Caco-2 (cell line): ENCODE measurements around the gene C16orf95. TPM values are rescaled to one million over a fixed set of nuclear protein-coding genes. Genes with fewer than 3 reads are reported as not detected.
A peak's percentile ranks its signal among the peaks of the same experiment; 100 is the strongest.

Experiments used
- BruUV-seq: library from RNA; stranded (reverse); fragments of 400-500 nt; replicated peaks from 2 replicates; lab custom pipeline; 2021; lab: Mats Ljungman, UMichigan
- CTCF ChIA-PET: fragments of 300-600 bp; sonication (Branson Sonifier 250); formaldehyde crosslinking; loops from one replicate; lab custom pipeline; 2022; ENCODE audit warnings: antibody characterized with exemption; lab: Charles Lee
- POLR2A ChIA-PET: fragments of 300-600 bp; sonication (Branson Sonifier 250); formaldehyde crosslinking; loops from one replicate; lab custom pipeline; 2022; ENCODE audit warnings: antibody characterized with exemption; lab: Charles Lee
- DNase-seq, 2 experiments: peaks; one replicate each; pipeline versions ENCODE4 v3.0.0 to v3.0.0-alpha.2; 2020 to 2022
- H3K27me3 ChIP-seq: replicated peaks from 2 replicates; pipeline ENCODE4 v1.6.0; 2011; ENCODE audit warnings: low read length; ENCODE audit not compliant: control insufficient read depth, insufficient read depth
- H3K36me3 ChIP-seq: 2 replicates; pipeline ENCODE4 v1.5.1; 2011; ENCODE audit warnings: low read length; ENCODE audit not compliant: control insufficient read depth, insufficient read depth
- H3K4me1 ChIP-seq: fragments of 250-450 bp; sonication (Bioruptor Pico); 2 replicates; pipeline ENCODE4 v1.5.1; 2020; ENCODE audit warnings: mild to moderate bottlenecking
- H3K4me3 ChIP-seq: 2 replicates; pipeline ENCODE4 v1.5.1; 2011; ENCODE audit warnings: low read depth, mild to moderate bottlenecking, control low read depth, low read length
- H3K9me3 ChIP-seq: fragments of 250-450 bp; sonication (Bioruptor Pico); 2 replicates; pipeline ENCODE4 v1.5.1; 2020; ENCODE audit warnings: mild to moderate bottlenecking, moderate library complexity
- H3K27ac Mint-ChIP-seq: one replicate; pipeline ENCODE4 v1.8.0; 2022; ENCODE audit warnings: mixed read lengths; ENCODE audit not compliant: unreplicated experiment
- H3K27me3 Mint-ChIP-seq: one replicate; pipeline ENCODE4 v1.8.0; 2022; ENCODE audit warnings: mixed read lengths; ENCODE audit not compliant: insufficient read depth, unreplicated experiment
- H3K36me3 Mint-ChIP-seq: one replicate; pipeline ENCODE4 v1.8.0; 2022; ENCODE audit warnings: mild to moderate bottlenecking, mixed read lengths; ENCODE audit not compliant: insufficient read depth, unreplicated experiment
- H3K4me1 Mint-ChIP-seq: one replicate; pipeline ENCODE4 v1.8.0; 2022; ENCODE audit warnings: low read depth, mixed read lengths; ENCODE audit not compliant: unreplicated experiment
- H3K4me3 Mint-ChIP-seq: one replicate; pipeline ENCODE4 v1.8.0; 2022; ENCODE audit warnings: mild to moderate bottlenecking, moderate library complexity, mixed read lengths; ENCODE audit not compliant: unreplicated experiment
- H3K9me3 Mint-ChIP-seq: one replicate; pipeline ENCODE4 v1.8.0; 2022; ENCODE audit warnings: mixed read lengths; ENCODE audit not compliant: unreplicated experiment
- CTCF ChIP-seq, 2 experiments: fragments of 200-600 bp in 1 of 2; IDR thresholded peaks; 1 replicate in 1 of 2; 2 replicates in 1 of 2; pipeline versions ENCODE4 v1.5.1 to v1.8.0; 2011 to 2022; ENCODE audit warnings: antibody characterized with exemption in 1 of 2, control low read depth in 1 of 2, inconsistent platforms in 1 of 2, low read depth in 1 of 2, low read length in 1 of 2, mild to moderate bottlenecking in 1 of 2, moderate library complexity in 1 of 2; ENCODE audit not compliant: insufficient read depth in 1 of 2, severe bottlenecking in 1 of 2, unreplicated experiment in 1 of 2
- intact Hi-C: fragments of 100-400 bp; cut with micrococcal nuclease; formaldehyde crosslinking; loops from one replicate; pipeline ENCODE4 v1.10.0; 2022; ENCODE audit not compliant: unreplicated experiment
- total RNA-seq: library from RNA; stranded (reverse); gene quantifications from 2 replicates; pipeline ENCODE4 v1.2.3, GENCODE V29; 2022

Gene C16orf95
- total RNA-seq, 1 experiment from 2014 or later, result 4.4 TPM

DNA sequence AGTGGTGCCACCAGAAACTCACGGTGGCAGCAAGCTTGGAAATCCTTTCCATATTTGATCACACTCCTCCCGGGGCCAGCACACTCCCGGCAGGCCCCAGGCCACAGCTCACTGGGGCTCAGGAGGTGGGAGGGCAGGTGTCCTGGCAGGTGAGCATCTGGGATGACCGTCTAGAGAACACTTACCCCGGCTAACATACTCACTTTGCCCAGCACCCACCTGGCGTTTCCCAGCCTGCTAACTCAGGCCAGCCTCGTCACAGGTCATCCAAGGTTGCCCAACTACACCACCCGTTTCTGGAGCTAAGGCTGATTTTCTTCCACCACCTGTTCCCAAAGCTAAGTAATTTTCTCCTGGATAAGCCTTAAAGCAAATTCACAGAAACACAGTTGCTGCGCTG lies 41.5 kb upstream of the C16orf95 start:
- H3K27ac Mint-ChIP-seq, result no peak overlapping the region
- peaks cover 13% of the 10 kb centered on the region for H3K4me1 Mint-ChIP-seq
- no peaks in the 10 kb centered on the region for H3K9me3 ChIP-seq
- no peaks in the 10 kb centered on the region for H3K27me3 ChIP-seq
- no peak overlapping the region for H3K4me3 Mint-ChIP-seq
- DNase-seq, result no peak
- intact Hi-C loops, result no loop called here
- H3K9me3 Mint-ChIP-seq, result no peaks in the 10 kb centered on the region
- ChIA-PET CTCF (no interaction called here), POLR2A (interaction anchor here (0.8 kb wide), 1 partner anchor 26 kb away, joined by 3 read pairs; no protein-coding TSS in a partner anchor)
- H3K36me3 ChIP-seq, result peaks cover 4% of the 10 kb centered on the region
- H3K4me1 ChIP-seq, result peaks cover 22% of the 10 kb centered on the region
- no peak for TF ChIP-seq CTCF (IDR thresholded peaks at IDR 0.05; ENCODE audit: insufficient read depth in 1 of 2, low read depth in 1 of 2, low read length in 1 of 2, severe bottlenecking in 1 of 2, unreplicated experiment in 1 of 2)
- peaks cover 55% of the 10 kb centered on the region for H3K36me3 Mint-ChIP-seq
- H3K4me3 ChIP-seq, result no peak overlapping the region
- BruUV-seq, result no TSS peak
- no peaks in the 10 kb centered on the region for H3K27me3 Mint-ChIP-seq

DNA sequence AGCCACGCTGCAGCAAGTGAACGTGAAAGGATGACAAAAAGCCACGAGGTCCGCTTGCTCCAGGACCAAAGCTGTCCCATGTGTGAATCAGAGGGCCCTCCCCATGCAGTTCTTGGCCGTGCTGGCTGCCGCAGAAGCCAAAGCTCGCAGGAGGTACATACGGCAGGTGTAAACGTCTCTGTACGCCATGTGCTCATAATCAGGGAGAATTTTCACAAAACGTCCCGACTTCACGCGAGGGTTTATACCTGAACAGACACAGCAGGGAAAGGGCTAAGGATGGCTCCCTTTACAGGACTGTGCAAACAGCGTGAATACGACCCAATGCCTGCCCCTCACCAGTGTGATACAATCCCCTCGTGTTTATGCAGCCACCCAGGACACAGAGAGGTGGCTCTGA lies 41.1 kb upstream of the C16orf95 start:
- no peak overlapping the region for H3K4me3 ChIP-seq
- peaks cover 4% of the 10 kb centered on the region for H3K36me3 ChIP-seq
- H3K4me1 ChIP-seq, result peaks cover 22% of the 10 kb centered on the region
- no TSS peak for BruUV-seq
- DNase-seq, result no peak
- TF ChIP-seq CTCF (IDR thresholded peaks at IDR 0.05; ENCODE audit: insufficient read depth in 1 of 2, low read depth in 1 of 2, low read length in 1 of 2, severe bottlenecking in 1 of 2, unreplicated experiment in 1 of 2), result no peak
- Mint-ChIP-seq H3K4me3 (no peak overlapping the region), H3K27ac (no peak overlapping the region), H3K27me3 (no peaks in the 10 kb centered on the region), H3K9me3 (no peaks in the 10 kb centered on the region), H3K4me1 (peaks cover 13% of the 10 kb centered on the region), H3K36me3 (peaks cover 50% of the 10 kb centered on the region)
- intact Hi-C loops, result no loop called here
- no peaks in the 10 kb centered on the region for H3K27me3 ChIP-seq
- CTCF ChIA-PET, result no interaction called here
- no peaks in the 10 kb centered on the region for H3K9me3 ChIP-seq
- POLR2A ChIA-PET, result interaction anchor here (0.8 kb wide), 1 partner anchor 26 kb away, joined by 3 read pairs; no protein-coding TSS in a partner anchor

- intact Hi-C loops, result no loop called here
- CTCF ChIA-PET, result interaction anchor here (0.6 kb wide), 1 partner anchor 280 kb away, joined by 4 read pairs; no protein-coding TSS in a partner anchor
- Mint-ChIP-seq H3K4me1 (peaks cover 13% of the 10 kb centered on the region), H3K4me3 (no peak overlapping the region), H3K27me3 (no peaks in the 10 kb centered on the region), H3K27ac (peak overlapping the region; percentile 71), H3K36me3 (peaks cover 50% of the 10 kb centered on the region), H3K9me3 (no peaks in the 10 kb centered on the region)
- POLR2A ChIA-PET, result interaction anchor here (1.9 kb wide), 1 partner anchor 27 kb away, joined by 7 read pairs; the partner anchor contains the start of gene FBXO31
- TF ChIP-seq CTCF (IDR thresholded peaks at IDR 0.05; ENCODE audit: insufficient read depth in 1 of 2, low read depth in 1 of 2, low read length in 1 of 2, severe bottlenecking in 1 of 2, unreplicated experiment in 1 of 2), result no peak
- peaks cover 2% of the 10 kb centered on the region for H3K36me3 ChIP-seq
- peaks cover 22% of the 10 kb centered on the region for H3K4me1 ChIP-seq
- no peak overlapping the region for H3K4me3 ChIP-seq
- no peak for DNase-seq
- no TSS peak for BruUV-seq
- H3K27me3 ChIP-seq, result no peaks in the 10 kb centered on the region
- no peaks in the 10 kb centered on the region for H3K9me3 ChIP-seq
Measured at GRCh38 chr16:87356491-87356853, 39.3 kb upstream of the C16orf95 start.
